K562 (cell line): ENCODE results near the gene CDKN1C. TPM values are rescaled to one million over a fixed set of nuclear protein-coding genes. Genes with fewer than 3 reads are reported as not detected.

Source experiments
- CBX8 ChIP-seq: fragments of 200-600 bp; sonication (generic); IDR thresholded peaks from 2 replicates; pipeline ENCODE4 v1.6.1; 2012; ENCODE audit warnings: borderline replicate concordance, mixed run types, low read depth, mild to moderate bottlenecking, moderate library complexity, mixed read lengths, low read length, control low read depth, inconsistent platforms; ENCODE audit not compliant: poor library complexity, severe bottlenecking; ENCODE audit errors: extremely low read depth
- NFATC3 ChIP-seq: fragments of 450-650 bp; IDR thresholded peaks from 2 replicates; pipeline ENCODE4 v1.6.1; 2017; ENCODE audit warnings: mild to moderate bottlenecking
- NFIX ChIP-seq: fragments of 250-450 bp; sonication (Bioruptor Pico); IDR thresholded peaks from 2 replicates; pipeline ENCODE4 v1.4.0; 2020; ENCODE audit warnings: low read depth, mild to moderate bottlenecking, moderate library complexity
- POLR2B ChIP-seq: fragments of 450-650 bp; IDR thresholded peaks from 2 replicates; pipeline ENCODE4 v1.6.1; 2018; ENCODE audit warnings: low read depth; ENCODE audit not compliant: partially characterized antibody
- PTTG1 ChIP-seq: fragments of 450-650 bp; IDR thresholded peaks from 2 replicates; pipeline ENCODE4 v1.6.1; 2016; ENCODE audit warnings: low read depth, mild to moderate bottlenecking, missing genetic modification characterization, missing compliant biosample characterization
- RAD51 ChIP-seq: fragments of 450-650 bp; IDR thresholded peaks from 2 replicates; pipeline ENCODE4 v1.7.1; 2016; ENCODE audit warnings: low read depth, mild to moderate bottlenecking, borderline replicate concordance
- XRCC4 ChIP-seq: IDR thresholded peaks from one replicate; pipeline ENCODE4 v1.6.1; 2011; ENCODE audit not compliant: insufficient read depth, insufficient read length; ENCODE audit errors: extremely low read depth
- ZNF23 ChIP-seq: fragments of 250-450 bp; sonication (Bioruptor Pico); IDR thresholded peaks from 2 replicates; pipeline ENCODE4 v1.4.0; 2020; ENCODE audit warnings: mild to moderate bottlenecking
- ZNF830 ChIP-seq: fragments of 250-450 bp; sonication (Bioruptor Pico); IDR thresholded peaks from 2 replicates; pipeline ENCODE4 v1.5.0; 2021; ENCODE audit warnings: mild to moderate bottlenecking
- polyA plus RNA-seq, 8 experiments: library from polyadenylated mRNA; depleted of rRNA in 4 of 8; stranded (reverse) in 5 of 8; unstranded in 3 of 8; fragments of >200 nt; fragmentation: Nextera tagmentation in 2 of 8; fragmentation: Illumina TruSeq in 1 of 8; extraction: Ambion mirVana in 2 of 8; extraction: Trizol in 1 of 8; gene quantifications; 2 replicates each; pipeline versions ENCODE4 v1.2.1 to v1.2.3, GENCODE V29; 2011 to 2014; ENCODE audit warnings: inconsistent platforms in 1 of 8, missing spikeins in 1 of 8
- total RNA-seq, 7 experiments: library from RNA; depleted of rRNA in 6 of 7; stranded (reverse); fragments of >200 nt in 6 of 7; fragmentation: Illumina TruSeq in 2 of 7; extraction: Trizol in 2 of 7; gene quantifications; 2 replicates each; pipeline versions ENCODE4 v1.2.1 to v1.2.3, GENCODE V29; 2011 to 2021; ENCODE audit warnings: low replicate concordance in 1 of 7
- TF ChIP-seq, protein P1 (sequence below): fragments of 450-650 bp; conservative IDR thresholded peaks from 2 replicates; pipeline ENCODE4 v1.6.1; 2016; ENCODE audit warnings: missing genetic modification characterization, low read depth, mild to moderate bottlenecking, control low read depth, missing compliant biosample characterization
- TF ChIP-seq, protein P2 (sequence below): sonication (generic); formaldehyde crosslinking; IDR thresholded peaks from 2 replicates; pipeline ENCODE4 v1.8.1; 2022; ENCODE audit warnings: missing genetic modification reagents
- TF ChIP-seq, protein P3 (sequence below): fragments of 450-650 bp; IDR thresholded peaks from 2 replicates; pipeline ENCODE4 v1.6.1; 2016; ENCODE audit warnings: borderline replicate concordance
- TF ChIP-seq, protein P4 (sequence below), 3 experiments: fragments of 200-800 bp in 1 of 3; sonication (Bioruptor generic) in 1 of 3; sonication (generic) in 1 of 3; formaldehyde crosslinking in 1 of 3; IDR thresholded peaks; 2 replicates each; pipeline versions ENCODE4 v1.6.1 to v1.8.0; 2016 to 2022; ENCODE audit warnings: mild to moderate bottlenecking in 2 of 3, missing compliant biosample characterization in 2 of 3, missing genetic modification characterization in 2 of 3, missing genetic modification reagents in 1 of 3

Gene CDKN1C
- total and polyA plus RNA-seq, 9 of the 15 experiments (the other 6 are each of a cell fraction or from before 2014, with no cell fraction given) = 2.8 to 21.1 (median 9.3) TPM

DNA sequence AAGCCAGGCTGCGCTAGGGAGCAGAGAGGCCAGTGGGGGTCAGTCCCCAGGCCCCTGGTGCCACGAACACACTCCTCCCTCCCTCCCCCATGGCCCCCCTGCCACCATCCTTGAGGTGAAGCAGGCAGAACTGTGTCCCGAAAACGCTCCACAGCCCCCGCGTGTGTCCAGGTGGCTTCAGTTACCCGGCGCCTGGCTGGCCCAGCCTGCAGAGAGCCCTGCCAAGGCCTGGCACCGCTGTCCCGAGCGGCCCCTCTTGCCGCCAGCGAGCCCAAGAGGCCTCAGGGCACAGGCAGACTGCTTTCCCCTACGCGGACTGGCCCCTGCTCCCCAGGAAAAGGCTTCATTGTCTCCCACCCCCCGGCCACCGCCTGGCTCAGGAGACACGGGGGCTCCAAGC lies 27.7 kb downstream of the CDKN1C start (continued):
- TF ChIP-seq, protein P1, sequence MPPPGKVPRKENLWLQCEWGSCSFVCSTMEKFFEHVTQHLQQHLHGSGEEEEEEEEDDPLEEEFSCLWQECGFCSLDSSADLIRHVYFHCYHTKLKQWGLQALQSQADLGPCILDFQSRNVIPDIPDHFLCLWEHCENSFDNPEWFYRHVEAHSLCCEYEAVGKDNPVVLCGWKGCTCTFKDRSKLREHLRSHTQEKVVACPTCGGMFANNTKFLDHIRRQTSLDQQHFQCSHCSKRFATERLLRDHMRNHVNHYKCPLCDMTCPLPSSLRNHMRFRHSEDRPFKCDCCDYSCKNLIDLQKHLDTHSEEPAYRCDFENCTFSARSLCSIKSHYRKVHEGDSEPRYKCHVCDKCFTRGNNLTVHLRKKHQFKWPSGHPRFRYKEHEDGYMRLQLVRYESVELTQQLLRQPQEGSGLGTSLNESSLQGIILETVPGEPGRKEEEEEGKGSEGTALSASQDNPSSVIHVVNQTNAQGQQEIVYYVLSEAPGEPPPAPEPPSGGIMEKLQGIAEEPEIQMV = no peak
- TF ChIP-seq PTTG1 (tag) (no peak), ZNF830 (CRISPR knock-in tag) (no peak), NFATC3 (no peak), CBX8 (no peak), RAD51 (no peak), XRCC4 (no peak), NFIX (CRISPR knock-in tag) (no peak), ZNF23 (no peak), POLR2B (no peak)
- TF ChIP-seq, protein P2, sequence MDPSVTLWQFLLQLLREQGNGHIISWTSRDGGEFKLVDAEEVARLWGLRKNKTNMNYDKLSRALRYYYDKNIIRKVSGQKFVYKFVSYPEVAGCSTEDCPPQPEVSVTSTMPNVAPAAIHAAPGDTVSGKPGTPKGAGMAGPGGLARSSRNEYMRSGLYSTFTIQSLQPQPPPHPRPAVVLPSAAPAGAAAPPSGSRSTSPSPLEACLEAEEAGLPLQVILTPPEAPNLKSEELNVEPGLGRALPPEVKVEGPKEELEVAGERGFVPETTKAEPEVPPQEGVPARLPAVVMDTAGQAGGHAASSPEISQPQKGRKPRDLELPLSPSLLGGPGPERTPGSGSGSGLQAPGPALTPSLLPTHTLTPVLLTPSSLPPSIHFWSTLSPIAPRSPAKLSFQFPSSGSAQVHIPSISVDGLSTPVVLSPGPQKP (CRISPR knock-in tag) = no peak
- TF ChIP-seq, protein P3, sequence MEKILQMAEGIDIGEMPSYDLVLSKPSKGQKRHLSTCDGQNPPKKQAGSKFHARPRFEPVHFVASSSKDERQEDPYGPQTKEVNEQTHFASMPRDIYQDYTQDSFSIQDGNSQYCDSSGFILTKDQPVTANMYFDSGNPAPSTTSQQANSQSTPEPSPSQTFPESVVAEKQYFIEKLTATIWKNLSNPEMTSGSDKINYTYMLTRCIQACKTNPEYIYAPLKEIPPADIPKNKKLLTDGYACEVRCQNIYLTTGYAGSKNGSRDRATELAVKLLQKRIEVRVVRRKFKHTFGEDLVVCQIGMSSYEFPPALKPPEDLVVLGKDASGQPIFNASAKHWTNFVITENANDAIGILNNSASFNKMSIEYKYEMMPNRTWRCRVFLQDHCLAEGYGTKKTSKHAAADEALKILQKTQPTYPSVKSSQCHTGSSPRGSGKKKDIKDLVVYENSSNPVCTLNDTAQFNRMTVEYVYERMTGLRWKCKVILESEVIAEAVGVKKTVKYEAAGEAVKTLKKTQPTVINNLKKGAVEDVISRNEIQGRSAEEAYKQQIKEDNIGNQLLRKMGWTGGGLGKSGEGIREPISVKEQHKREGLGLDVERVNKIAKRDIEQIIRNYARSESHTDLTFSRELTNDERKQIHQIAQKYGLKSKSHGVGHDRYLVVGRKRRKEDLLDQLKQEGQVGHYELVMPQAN = no peak
- TF ChIP-seq, protein P4, sequence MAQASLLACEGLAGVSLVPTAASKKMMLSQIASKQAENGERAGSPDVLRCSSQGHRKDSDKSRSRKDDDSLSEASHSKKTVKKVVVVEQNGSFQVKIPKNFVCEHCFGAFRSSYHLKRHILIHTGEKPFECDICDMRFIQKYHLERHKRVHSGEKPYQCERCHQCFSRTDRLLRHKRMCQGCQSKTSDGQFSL (CRISPR knock-in tag; IDR thresholded peaks at IDR 0.05) = no peak
- TF ChIP-seq, protein P4 (tag; IDR thresholded peaks at IDR 0.05) = no peak
